Measurements from ENCODE around the gene ZNF282.
A peak's percentile ranks its signal among the peaks of the same experiment; 100 is the strongest.

ZNF282 gene

GRCh38 chr7:149195180-149196150 is at the start of gene ZNF282:
ZNF282 (plus strand) TSS chr7:149195546; CDS start chr7:149195590, 44 bp downstream.
- H3K4me1 Mint-ChIP-seq = peaks cover 51% of the 10 kb centered on the region

GRCh38 chr7:149147072-149147751 is 48.1 kb upstream of the ZNF282 start, which contains the start of gene ZNF398:
ZNF398 (plus strand) TSS chr7:149147453; CDS start chr7:149147743, 290 bp downstream.
- H3K4me3 Mint-ChIP-seq = peak within 1 kb of the TSS; percentile 98
- peaks cover 41% of the 10 kb centered on the region for H3K4me1 Mint-ChIP-seq
- H3K36me3 Mint-ChIP-seq = peaks cover 7% of the 10 kb centered on the region

More at GRCh38 chr7:149195180-149196150, at the start of gene ZNF282:
- H3K36me3 Mint-ChIP-seq = peaks cover 15% of the 10 kb centered on the region
- H3K4me3 Mint-ChIP-seq = peak within 1 kb of the TSS; percentile 93
- H3K27me3 Mint-ChIP-seq = no peaks in the 10 kb centered on the region
- H3K9me3 Mint-ChIP-seq = no peaks in the 10 kb centered on the region
- H3K27ac Mint-ChIP-seq = peak within 1 kb of the TSS; percentile 94

GRCh38 chr7:149147752-149148653 is 47.3 kb upstream of the ZNF282 start:
- Mint-ChIP-seq H3K9me3 (no peaks in the 10 kb centered on the region), H3K27ac (peak overlapping the region; percentile 55)

More at GRCh38 chr7:149147072-149147751, 48.1 kb upstream of the ZNF282 start, which contains the start of gene ZNF398:
- H3K27me3 Mint-ChIP-seq = no peaks in the 10 kb centered on the region
- H3K27ac Mint-ChIP-seq = peak within 1 kb of the TSS; percentile 97
- H3K9me3 Mint-ChIP-seq = no peaks in the 10 kb centered on the region

GRCh38 chr7:149150981-149151380 is 44.4 kb upstream of the ZNF282 start:
- H3K36me3 Mint-ChIP-seq = peaks cover 14% of the 10 kb centered on the region
- H3K4me3 Mint-ChIP-seq = peak overlapping the region; percentile 40
- peak overlapping the region; percentile 57 for H3K27ac Mint-ChIP-seq
- peaks cover 42% of the 10 kb centered on the region for H3K4me1 Mint-ChIP-seq
- H3K27me3 Mint-ChIP-seq = no peaks in the 10 kb centered on the region
- H3K9me3 Mint-ChIP-seq = no peaks in the 10 kb centered on the region

More at GRCh38 chr7:149147752-149148653, 47.3 kb upstream of the ZNF282 start:
- Mint-ChIP-seq H3K4me1 (peaks cover 41% of the 10 kb centered on the region), H3K36me3 (peaks cover 7% of the 10 kb centered on the region), H3K4me3 (peak overlapping the region; percentile 87), H3K27me3 (no peaks in the 10 kb centered on the region)

GRCh38 chr7:149153346-149153745 is 42.0 kb upstream of the ZNF282 start:
- Mint-ChIP-seq H3K27me3 (no peaks in the 10 kb centered on the region), H3K9me3 (no peaks in the 10 kb centered on the region), H3K27ac (no peak overlapping the region), H3K36me3 (peaks cover 18% of the 10 kb centered on the region), H3K4me1 (peaks cover 40% of the 10 kb centered on the region), H3K4me3 (peak overlapping the region; percentile 8)

- Mint-ChIP-seq H3K27ac (no peak overlapping the region), H3K36me3 (peaks cover 18% of the 10 kb centered on the region), H3K4me1 (peaks cover 35% of the 10 kb centered on the region), H3K27me3 (no peaks in the 10 kb centered on the region), H3K4me3 (no peak overlapping the region), H3K9me3 (no peaks in the 10 kb centered on the region)
These were observed 41.3 kb upstream of the ZNF282 start for GRCh38 chr7:149154056-149154455.

- no peak overlapping the region for H3K4me3 Mint-ChIP-seq
- peaks cover 13% of the 10 kb centered on the region for H3K36me3 Mint-ChIP-seq
- no peaks in the 10 kb centered on the region for H3K9me3 Mint-ChIP-seq
- H3K27ac Mint-ChIP-seq = no peak overlapping the region
- H3K4me1 Mint-ChIP-seq = peaks cover 36% of the 10 kb centered on the region
- H3K27me3 Mint-ChIP-seq = no peaks in the 10 kb centered on the region
These were observed 38.4 kb upstream of the ZNF282 start for GRCh38 chr7:149156898-149157297.

GRCh38 chr7:149161241-149161848 is 34.0 kb upstream of the ZNF282 start:
- no peak overlapping the region for H3K27ac Mint-ChIP-seq
- H3K27me3 Mint-ChIP-seq = no peaks in the 10 kb centered on the region
- peaks cover 10% of the 10 kb centered on the region for H3K36me3 Mint-ChIP-seq
- H3K9me3 Mint-ChIP-seq = no peaks in the 10 kb centered on the region
- peaks cover 29% of the 10 kb centered on the region for H3K4me1 Mint-ChIP-seq
- H3K4me3 Mint-ChIP-seq = no peak overlapping the region

- H3K27me3 Mint-ChIP-seq = no peaks in the 10 kb centered on the region
- peaks cover 5% of the 10 kb centered on the region for H3K36me3 Mint-ChIP-seq
- H3K4me1 Mint-ChIP-seq = peaks cover 10% of the 10 kb centered on the region
- no peaks in the 10 kb centered on the region for H3K9me3 Mint-ChIP-seq
- no peak overlapping the region for H3K4me3 Mint-ChIP-seq
- peak overlapping the region; percentile 84 for H3K27ac Mint-ChIP-seq
These were observed 29.2 kb upstream of the ZNF282 start for GRCh38 chr7:149166142-149166541.

- H3K9me3 Mint-ChIP-seq = no peaks in the 10 kb centered on the region
- H3K36me3 Mint-ChIP-seq = peaks cover 5% of the 10 kb centered on the region
- H3K27ac Mint-ChIP-seq = peak overlapping the region; percentile 84
- peaks cover 6% of the 10 kb centered on the region for H3K4me1 Mint-ChIP-seq
- no peaks in the 10 kb centered on the region for H3K27me3 Mint-ChIP-seq
- no peak overlapping the region for H3K4me3 Mint-ChIP-seq
These were observed 28.6 kb upstream of the ZNF282 start for GRCh38 chr7:149166630-149167352.

GRCh38 chr7:149171892-149172533 is 23.3 kb upstream of the ZNF282 start:
- Mint-ChIP-seq H3K9me3 (no peaks in the 10 kb centered on the region), H3K27me3 (no peaks in the 10 kb centered on the region), H3K27ac (no peak overlapping the region), H3K36me3 (peaks cover 6% of the 10 kb centered on the region), H3K4me1 (peaks cover 3% of the 10 kb centered on the region), H3K4me3 (no peak overlapping the region)

GRCh38 chr7:149172534-149172920 is 22.8 kb upstream of the ZNF282 start:
- H3K4me1 Mint-ChIP-seq = peaks cover 3% of the 10 kb centered on the region
- peaks cover 11% of the 10 kb centered on the region for H3K36me3 Mint-ChIP-seq
- H3K4me3 Mint-ChIP-seq = no peak overlapping the region

GRCh38 chr7:149175150-149175549 is 20.2 kb upstream of the ZNF282 start:
- H3K27me3 Mint-ChIP-seq = no peaks in the 10 kb centered on the region
- H3K9me3 Mint-ChIP-seq = no peaks in the 10 kb centered on the region
- H3K4me1 Mint-ChIP-seq = peaks cover 3% of the 10 kb centered on the region
- H3K36me3 Mint-ChIP-seq = peaks cover 22% of the 10 kb centered on the region
- no peak overlapping the region for H3K27ac Mint-ChIP-seq
- H3K4me3 Mint-ChIP-seq = no peak overlapping the region

More at GRCh38 chr7:149172534-149172920, 22.8 kb upstream of the ZNF282 start:
- no peaks in the 10 kb centered on the region for H3K9me3 Mint-ChIP-seq
- no peak overlapping the region for H3K27ac Mint-ChIP-seq
- H3K27me3 Mint-ChIP-seq = no peaks in the 10 kb centered on the region

GRCh38 chr7:149179241-149179640 is 16.1 kb upstream of the ZNF282 start:
- no peaks in the 10 kb centered on the region for H3K27me3 Mint-ChIP-seq
- no peak overlapping the region for H3K4me3 Mint-ChIP-seq
- H3K36me3 Mint-ChIP-seq = peaks cover 19% of the 10 kb centered on the region
- H3K27ac Mint-ChIP-seq = no peak overlapping the region
- no peaks in the 10 kb centered on the region for H3K4me1 Mint-ChIP-seq
- H3K9me3 Mint-ChIP-seq = no peaks in the 10 kb centered on the region
